SU-DHL-6 (cell line): ENCODE results near the gene KIF5C.

Experiments used
- H2AFZ ChIP-seq: fragments of 200-600 bp; sonication (generic); 2 replicates; pipeline ENCODE4 v1.6.1; 2014; ENCODE audit warnings: low read depth, mild to moderate bottlenecking, moderate library complexity, mixed read lengths, antibody characterized with exemption, low read length; ENCODE audit not compliant: severe bottlenecking
- H3F3A ChIP-seq: fragments of 200-600 bp; shearing (Covaris generic); 2 replicates; pipeline ENCODE4 v1.6.0; 2016; ENCODE audit warnings: antibody characterized with exemption, mild to moderate bottlenecking; ENCODE audit not compliant: insufficient read depth
- H3K27ac ChIP-seq: fragments of 200-600 bp; sonication (generic); 2 replicates; pipeline ENCODE4 v1.5.1; 2016; ENCODE audit warnings: low read depth, mild to moderate bottlenecking, low read length, moderate library complexity, mixed read lengths
- H3K27me3 ChIP-seq: fragments of 200-600 bp; sonication (generic), shearing (Covaris generic); 2 replicates; pipeline ENCODE4 v1.6.0; 2014; ENCODE audit warnings: mild to moderate bottlenecking, low read length
- H3K36me3 ChIP-seq: fragments of 200-600 bp; sonication (generic); 2 replicates; pipeline ENCODE4 v1.6.1; 2014; ENCODE audit warnings: mild to moderate bottlenecking, low read length, mixed read lengths
- H3K4me2 ChIP-seq: fragments of 300-600, 200-600 bp; shearing (Covaris generic), sonication (generic); 2 replicates; pipeline ENCODE4 v1.6.0; 2014; ENCODE audit warnings: low read length, low read depth, mild to moderate bottlenecking; ENCODE audit not compliant: poor library complexity, severe bottlenecking
- H3K4me3 ChIP-seq: fragments of 200-600 bp; sonication (generic); 2 replicates; pipeline ENCODE4 v1.5.1; 2014; ENCODE audit warnings: antibody characterized with exemption, low read length, mild to moderate bottlenecking, mixed read lengths; ENCODE audit not compliant: insufficient read depth, poor library complexity, severe bottlenecking
- H3K79me2 ChIP-seq: fragments of 200-600 bp; sonication (generic); 2 replicates; pipeline ENCODE4 v1.6.1; 2014; ENCODE audit warnings: mild to moderate bottlenecking, low read length, moderate library complexity; ENCODE audit not compliant: insufficient read depth
- H3K9ac ChIP-seq: fragments of 200-600 bp; sonication (generic); 2 replicates; pipeline ENCODE4 v1.7.0; 2014; ENCODE audit warnings: mild to moderate bottlenecking, low read length
- H3K9me2 ChIP-seq: fragments of 200-600 bp; sonication (generic); replicated peaks from 2 replicates; pipeline ENCODE4 v1.6.1; 2014; ENCODE audit warnings: low read length; ENCODE audit not compliant: insufficient read depth
- H3K9me3 ChIP-seq: fragments of 200-600 bp; sonication (generic); 2 replicates; pipeline ENCODE4 v1.6.1; 2014; ENCODE audit warnings: low read length, mixed read lengths; ENCODE audit not compliant: insufficient read depth
- H4K20me1 ChIP-seq: fragments of 200-600 bp; sonication (generic); 2 replicates; pipeline ENCODE4 v1.6.1; 2014; ENCODE audit warnings: low read depth, mild to moderate bottlenecking, antibody characterized with exemption, low read length, moderate library complexity, mixed read lengths
- EZH2phosphoT487 ChIP-seq: fragments of 200-600 bp; sonication (generic), shearing (Covaris generic); conservative IDR thresholded peaks from 2 replicates; pipeline ENCODE4 v1.6.1; 2018; ENCODE audit warnings: mild to moderate bottlenecking, antibody characterized with exemption, low read length, moderate library complexity, mixed read lengths
- TF ChIP-seq, protein P1 (sequence below): fragments of 200-600 bp; sonication (generic); IDR thresholded peaks from one replicate; pipeline ENCODE4 v1.5.1; 2017; ENCODE audit warnings: antibody characterized with exemption, mild to moderate bottlenecking, low read length, moderate library complexity; ENCODE audit not compliant: insufficient read depth, poor library complexity, severe bottlenecking

The KIF5C gene

DNA sequence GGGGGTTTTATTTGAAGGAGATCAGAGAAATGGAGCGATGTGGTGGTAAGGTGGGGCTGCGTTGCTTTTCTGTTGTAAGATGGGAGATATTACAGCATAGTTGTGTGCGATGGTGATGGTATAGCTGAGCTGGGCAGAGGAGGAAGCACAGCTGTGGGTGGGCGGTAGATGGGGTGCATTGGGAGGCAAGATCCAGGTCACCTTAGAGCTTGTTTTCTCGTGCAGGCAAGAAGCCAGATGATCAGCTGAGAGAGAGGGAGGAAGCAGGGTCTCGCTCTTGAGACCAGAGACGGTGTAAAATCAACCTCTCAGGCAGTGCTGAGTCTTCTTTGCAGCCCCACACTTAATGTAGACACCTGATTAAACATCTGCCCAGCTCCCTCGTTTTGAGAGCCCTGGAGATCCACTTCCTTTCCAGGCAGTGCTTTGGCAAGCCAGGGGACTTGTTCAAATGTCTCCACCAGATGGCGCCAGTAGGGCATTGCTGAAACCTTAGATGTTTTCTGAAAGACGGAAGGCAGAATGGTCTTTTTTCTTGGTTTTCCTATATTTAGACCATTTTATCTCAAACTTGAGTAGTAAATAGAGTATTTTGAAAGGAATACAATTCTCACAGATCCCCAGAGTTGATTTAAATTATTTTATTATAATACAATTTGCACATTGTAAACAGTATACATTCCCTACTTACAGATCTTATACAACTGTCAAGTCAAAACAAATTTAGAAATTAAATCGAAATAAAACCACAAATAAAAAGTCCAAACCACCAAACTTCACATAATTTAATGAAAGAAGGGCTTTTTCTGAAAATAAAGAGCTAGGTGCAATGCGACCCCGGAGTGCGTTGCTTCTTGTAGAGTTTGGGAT, 142.3 kb downstream of the KIF5C start:
- Histone ChIP-seq H3K9me3 (no peaks in the 10 kb centered on the region), H3K27ac (peak overlapping the region; percentile 98), H3K4me2 (peak overlapping the region; percentile 90), H3K27me3 (no peaks in the 10 kb centered on the region), H3K79me2 (no peaks in the 10 kb centered on the region), H3F3A (peaks cover 45% of the 10 kb centered on the region), H3K9me2 (no peaks in the 10 kb centered on the region), H3K36me3 (no peaks in the 10 kb centered on the region), H2AFZ (peak overlapping the region; percentile 70), H3K4me3 (no peak overlapping the region), H4K20me1 (no peaks in the 10 kb centered on the region), H3K9ac (peak overlapping the region; percentile 28)
- TF ChIP-seq, protein P1, sequence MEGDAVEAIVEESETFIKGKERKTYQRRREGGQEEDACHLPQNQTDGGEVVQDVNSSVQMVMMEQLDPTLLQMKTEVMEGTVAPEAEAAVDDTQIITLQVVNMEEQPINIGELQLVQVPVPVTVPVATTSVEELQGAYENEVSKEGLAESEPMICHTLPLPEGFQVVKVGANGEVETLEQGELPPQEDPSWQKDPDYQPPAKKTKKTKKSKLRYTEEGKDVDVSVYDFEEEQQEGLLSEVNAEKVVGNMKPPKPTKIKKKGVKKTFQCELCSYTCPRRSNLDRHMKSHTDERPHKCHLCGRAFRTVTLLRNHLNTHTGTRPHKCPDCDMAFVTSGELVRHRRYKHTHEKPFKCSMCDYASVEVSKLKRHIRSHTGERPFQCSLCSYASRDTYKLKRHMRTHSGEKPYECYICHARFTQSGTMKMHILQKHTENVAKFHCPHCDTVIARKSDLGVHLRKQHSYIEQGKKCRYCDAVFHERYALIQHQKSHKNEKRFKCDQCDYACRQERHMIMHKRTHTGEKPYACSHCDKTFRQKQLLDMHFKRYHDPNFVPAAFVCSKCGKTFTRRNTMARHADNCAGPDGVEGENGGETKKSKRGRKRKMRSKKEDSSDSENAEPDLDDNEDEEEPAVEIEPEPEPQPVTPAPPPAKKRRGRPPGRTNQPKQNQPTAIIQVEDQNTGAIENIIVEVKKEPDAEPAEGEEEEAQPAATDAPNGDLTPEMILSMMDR: peak; percentile 83
- TF ChIP-seq EZH2phosphoT487: no peak

DNA sequence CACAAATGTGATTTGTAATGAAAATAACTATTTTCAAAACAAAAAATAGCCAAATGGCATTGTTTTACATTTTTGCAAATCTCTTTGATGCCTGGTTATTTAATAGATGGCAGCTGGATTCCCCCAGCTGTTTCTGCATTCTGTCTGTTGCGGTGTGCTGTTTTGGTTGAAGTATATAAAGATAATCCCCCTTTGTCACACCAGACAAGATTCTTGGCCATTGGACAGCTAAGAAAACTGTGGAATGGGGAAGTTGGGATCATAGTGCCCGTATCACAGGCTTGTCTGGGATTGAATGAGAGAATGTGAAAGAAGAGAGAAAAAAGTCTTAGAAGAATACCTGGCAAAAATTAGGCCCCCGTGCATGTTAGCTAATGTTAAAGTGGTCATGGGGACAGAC, 144.0 kb downstream of the KIF5C start:
- peak overlapping the region; percentile 60 for H3K9ac ChIP-seq
- H3K4me2 ChIP-seq: peak overlapping the region; percentile 90
- H3K79me2 ChIP-seq: no peaks in the 10 kb centered on the region
- no peaks in the 10 kb centered on the region for H4K20me1 ChIP-seq
- no peak overlapping the region for H2AFZ ChIP-seq
- peak overlapping the region; percentile 38 for H3K4me3 ChIP-seq
- no peak for TF ChIP-seq EZH2phosphoT487
- TF ChIP-seq, protein P1: no peak
- H3K27me3 ChIP-seq: no peaks in the 10 kb centered on the region
- peaks cover 55% of the 10 kb centered on the region for H3F3A ChIP-seq
- H3K27ac ChIP-seq: peak overlapping the region; percentile 98
- H3K9me2 ChIP-seq: no peaks in the 10 kb centered on the region
- H3K36me3 ChIP-seq: no peaks in the 10 kb centered on the region
- H3K9me3 ChIP-seq: no peaks in the 10 kb centered on the region

DNA sequence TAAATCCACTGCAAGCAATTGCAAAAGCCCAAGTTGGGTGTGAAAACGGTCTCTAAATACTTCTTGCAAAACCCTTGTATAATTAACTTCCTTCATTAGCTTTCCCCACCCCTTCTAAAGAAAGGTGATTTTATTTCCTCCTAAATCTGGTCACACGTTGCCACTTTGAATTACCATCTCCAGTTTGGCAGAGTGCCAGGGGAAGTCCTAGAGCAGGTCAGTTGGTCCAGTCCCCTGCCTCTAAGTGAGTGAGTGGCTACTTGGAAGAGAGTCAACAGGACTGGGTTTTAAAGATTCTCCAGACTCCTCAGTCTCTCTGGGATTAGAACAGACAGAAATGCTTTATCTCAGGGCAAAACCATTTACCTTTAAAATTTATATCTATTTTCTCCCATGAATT, 144.7 kb downstream of the KIF5C start:
- Histone ChIP-seq H3K4me3 (peak overlapping the region; percentile 38), H3K27me3 (no peaks in the 10 kb centered on the region), H3F3A (peaks cover 56% of the 10 kb centered on the region), H3K36me3 (no peaks in the 10 kb centered on the region), H3K9ac (peak overlapping the region; percentile 60), H2AFZ (peak overlapping the region; percentile 1), H3K27ac (peak overlapping the region; percentile 98), H4K20me1 (no peaks in the 10 kb centered on the region), H3K79me2 (no peaks in the 10 kb centered on the region), H3K9me2 (no peaks in the 10 kb centered on the region), H3K9me3 (no peaks in the 10 kb centered on the region), H3K4me2 (peak overlapping the region; percentile 90)
- no peak for TF ChIP-seq EZH2phosphoT487
- TF ChIP-seq, protein P1: no peak
